Neural cell (in vitro differentiated cells): ENCODE data around the gene PADI2. TPM values are rescaled to one million over a fixed set of nuclear protein-coding genes. Genes with fewer than 3 reads are reported as not detected.

Experiments
- H2AFZ ChIP-seq: fragments of 200-600, 300-800 bp; sonication (generic), shearing (Covaris generic); 2 replicates; pipeline ENCODE4 v1.6.0; 2014; ENCODE audit warnings: low read depth, mild to moderate bottlenecking, antibody characterized with exemption, low read length, moderate library complexity
- H3F3A ChIP-seq: fragments of 200-600 bp; shearing (Covaris generic); 2 replicates; pipeline ENCODE4 v1.6.1; 2016; ENCODE audit warnings: mild to moderate bottlenecking, moderate library complexity, mixed read lengths, antibody characterized with exemption, low read length; ENCODE audit not compliant: insufficient read depth, poor library complexity, severe bottlenecking
- H3K27ac ChIP-seq: fragments of 200-600, 300-800 bp; sonication (generic), shearing (Covaris generic); 2 replicates; pipeline ENCODE4 v1.5.1; 2014; ENCODE audit warnings: mild to moderate bottlenecking, low read length, moderate library complexity
- H3K27me3 ChIP-seq: fragments of 300-800, 200-600 bp; sonication (generic), shearing (Covaris generic); 2 replicates; pipeline ENCODE4 v1.6.0; 2014; ENCODE audit warnings: mild to moderate bottlenecking, low read depth, low read length, moderate library complexity; ENCODE audit not compliant: insufficient read depth
- H3K36me3 ChIP-seq: fragments of 300-800, 200-600 bp; sonication (generic), shearing (Covaris generic); 2 replicates; pipeline ENCODE4 v1.5.1; 2014; ENCODE audit warnings: mild to moderate bottlenecking, antibody characterized with exemption, low read length, moderate library complexity; ENCODE audit not compliant: insufficient read depth
- H3K4me2 ChIP-seq: fragments of 300-800, 200-600 bp; sonication (generic), shearing (Covaris generic); 2 replicates; pipeline ENCODE4 v1.6.0; 2014; ENCODE audit warnings: mild to moderate bottlenecking, low read length
- H3K4me3 ChIP-seq: fragments of 300-800, 200-600 bp; sonication (generic), shearing (Covaris generic); 2 replicates; pipeline ENCODE4 v1.5.1; 2014; ENCODE audit warnings: mild to moderate bottlenecking, low read length, moderate library complexity
- H3K79me2 ChIP-seq: fragments of 200-600 bp; shearing (Covaris generic); replicated peaks from 2 replicates; pipeline ENCODE4 v1.6.0; 2014; ENCODE audit warnings: mild to moderate bottlenecking, low read length, moderate library complexity; ENCODE audit not compliant: insufficient read depth
- H3K9ac ChIP-seq: fragments of 300-800, 200-600 bp; sonication (generic), shearing (Covaris generic); 2 replicates; pipeline ENCODE4 v1.6.1; 2016; ENCODE audit warnings: mild to moderate bottlenecking, low read length, mixed read lengths
- H3K9me2 ChIP-seq: fragments of 200-600 bp; shearing (Covaris generic); 2 replicates; pipeline ENCODE4 v1.6.1; 2016; ENCODE audit warnings: mild to moderate bottlenecking, low read length, mixed read lengths; ENCODE audit not compliant: insufficient read depth
- H3K9me3 ChIP-seq: fragments of 200-600, 300-800 bp; sonication (generic), shearing (Covaris generic); 2 replicates; pipeline ENCODE4 v1.6.1; 2016; ENCODE audit warnings: mild to moderate bottlenecking, mixed run types, low read length, moderate library complexity, mixed read lengths
- H4K20me1 ChIP-seq: fragments of 200-600 bp; shearing (Covaris generic); 2 replicates; pipeline ENCODE4 v1.6.1; 2016; ENCODE audit warnings: mild to moderate bottlenecking, mixed run types; ENCODE audit not compliant: insufficient read depth
- EP300 ChIP-seq: fragments of 450-650 bp; conservative IDR thresholded peaks from 2 replicates; pipeline ENCODE4 v1.6.1; 2014; ENCODE audit warnings: antibody characterized with exemption, mild to moderate bottlenecking, moderate library complexity; ENCODE audit not compliant: poor library complexity, severe bottlenecking
- EZH2 ChIP-seq: fragments of 200-600, 300-800 bp; shearing (Covaris generic), sonication (generic); IDR thresholded peaks from 2 replicates; pipeline ENCODE4 v1.6.1; 2014; ENCODE audit warnings: antibody characterized with exemption, low read length, borderline replicate concordance, mild to moderate bottlenecking; ENCODE audit not compliant: insufficient read depth, poor library complexity, severe bottlenecking
- MXI1 ChIP-seq: fragments of 450-650 bp; conservative IDR thresholded peaks from 2 replicates; pipeline ENCODE4 v1.6.1; 2014; ENCODE audit warnings: antibody characterized with exemption, mild to moderate bottlenecking; ENCODE audit not compliant: poor library complexity, severe bottlenecking
- POLR2AphosphoS5 ChIP-seq: IDR thresholded peaks from 2 replicates; pipeline ENCODE4 v1.6.1; 2012
- RAD21 ChIP-seq: fragments of 450-650 bp; conservative IDR thresholded peaks from 2 replicates; pipeline ENCODE4 v1.6.1; 2014; ENCODE audit warnings: antibody characterized with exemption, mild to moderate bottlenecking, moderate library complexity
- SMC3 ChIP-seq: fragments of 450-650 bp; conservative IDR thresholded peaks from 2 replicates; pipeline ENCODE4 v1.6.1; 2014; ENCODE audit warnings: antibody characterized with exemption, mild to moderate bottlenecking, moderate library complexity; ENCODE audit not compliant: poor library complexity
- TAF1 ChIP-seq: IDR thresholded peaks from 2 replicates; pipeline ENCODE4 v1.6.1; 2012; ENCODE audit warnings: low read depth
- polyA plus RNA-seq: library from polyadenylated mRNA; depleted of rRNA; stranded (reverse); fragments of >200 nt; gene quantifications from 2 replicates; pipeline ENCODE4 v1.2.3, GENCODE V29; 2014
- TF ChIP-seq, protein P1 (sequence below): IDR thresholded peaks from 2 replicates; pipeline ENCODE4 v1.6.1; 2012; ENCODE audit warnings: borderline replicate concordance
- TF ChIP-seq, protein P2 (sequence below): fragments of 450-650 bp; IDR thresholded peaks from 2 replicates; pipeline ENCODE4 v1.5.1; 2014; ENCODE audit warnings: antibody characterized with exemption, mild to moderate bottlenecking, moderate library complexity; ENCODE audit not compliant: poor library complexity, severe bottlenecking

PADI2 gene
- polyA plus RNA-seq, 1 donor from 2014 or later: 1.6 TPM

DNA sequence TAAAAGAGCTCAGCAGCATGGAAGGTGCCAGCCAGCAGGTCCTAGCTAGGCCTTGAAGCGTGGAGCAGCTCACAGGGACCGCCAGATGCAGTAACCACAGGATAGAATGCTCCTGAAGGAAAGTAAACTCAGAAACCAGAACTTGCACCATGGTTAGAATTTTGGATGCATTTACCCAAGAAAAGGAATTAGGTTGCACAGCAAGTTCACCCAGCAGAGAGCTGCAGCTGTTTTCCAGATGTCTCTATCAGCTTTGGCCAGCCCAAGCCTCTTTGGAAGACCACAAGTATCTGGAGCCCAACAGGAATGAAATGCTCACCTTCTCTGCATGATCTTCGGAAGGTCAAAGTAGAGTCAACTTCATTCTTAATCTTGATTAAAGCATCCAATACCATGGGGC, 86.5 kb downstream of the PADI2 start:
- no peaks in the 10 kb centered on the region for H3F3A ChIP-seq
- H3K27ac ChIP-seq: no peak overlapping the region

DNA sequence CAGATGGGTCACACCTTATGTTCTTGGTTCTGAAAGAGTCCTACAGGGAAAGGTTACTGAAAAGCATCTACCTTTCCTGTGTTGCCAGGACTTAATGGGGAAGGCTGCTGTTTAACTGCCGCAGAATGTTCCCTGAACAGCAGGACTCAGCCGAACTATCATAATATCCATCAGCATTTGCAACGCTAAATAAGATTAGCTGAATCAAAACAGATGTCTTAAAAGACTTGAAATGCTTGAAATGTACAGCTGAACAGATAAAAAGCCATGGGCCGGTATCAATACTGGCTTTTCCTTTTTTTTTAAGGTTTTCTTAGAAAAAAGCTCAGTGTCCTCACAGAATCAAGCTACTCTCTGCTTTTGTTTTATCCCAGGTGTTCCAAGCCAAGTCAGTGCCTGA, 87.8 kb downstream of the PADI2 start:
- Histone ChIP-seq H3K4me3 (no peak overlapping the region), H3K9ac (no peak overlapping the region), H3K4me2 (no peak overlapping the region), H2AFZ (no peak overlapping the region), H3K36me3 (no peaks in the 10 kb centered on the region), H3K9me2 (no peaks in the 10 kb centered on the region), H3F3A (no peaks in the 10 kb centered on the region), H3K79me2 (no peaks in the 10 kb centered on the region), H3K27ac (no peak overlapping the region), H3K27me3 (no peaks in the 10 kb centered on the region), H3K9me3 (no peaks in the 10 kb centered on the region), H4K20me1 (no peaks in the 10 kb centered on the region)
- TF ChIP-seq, protein P1, sequence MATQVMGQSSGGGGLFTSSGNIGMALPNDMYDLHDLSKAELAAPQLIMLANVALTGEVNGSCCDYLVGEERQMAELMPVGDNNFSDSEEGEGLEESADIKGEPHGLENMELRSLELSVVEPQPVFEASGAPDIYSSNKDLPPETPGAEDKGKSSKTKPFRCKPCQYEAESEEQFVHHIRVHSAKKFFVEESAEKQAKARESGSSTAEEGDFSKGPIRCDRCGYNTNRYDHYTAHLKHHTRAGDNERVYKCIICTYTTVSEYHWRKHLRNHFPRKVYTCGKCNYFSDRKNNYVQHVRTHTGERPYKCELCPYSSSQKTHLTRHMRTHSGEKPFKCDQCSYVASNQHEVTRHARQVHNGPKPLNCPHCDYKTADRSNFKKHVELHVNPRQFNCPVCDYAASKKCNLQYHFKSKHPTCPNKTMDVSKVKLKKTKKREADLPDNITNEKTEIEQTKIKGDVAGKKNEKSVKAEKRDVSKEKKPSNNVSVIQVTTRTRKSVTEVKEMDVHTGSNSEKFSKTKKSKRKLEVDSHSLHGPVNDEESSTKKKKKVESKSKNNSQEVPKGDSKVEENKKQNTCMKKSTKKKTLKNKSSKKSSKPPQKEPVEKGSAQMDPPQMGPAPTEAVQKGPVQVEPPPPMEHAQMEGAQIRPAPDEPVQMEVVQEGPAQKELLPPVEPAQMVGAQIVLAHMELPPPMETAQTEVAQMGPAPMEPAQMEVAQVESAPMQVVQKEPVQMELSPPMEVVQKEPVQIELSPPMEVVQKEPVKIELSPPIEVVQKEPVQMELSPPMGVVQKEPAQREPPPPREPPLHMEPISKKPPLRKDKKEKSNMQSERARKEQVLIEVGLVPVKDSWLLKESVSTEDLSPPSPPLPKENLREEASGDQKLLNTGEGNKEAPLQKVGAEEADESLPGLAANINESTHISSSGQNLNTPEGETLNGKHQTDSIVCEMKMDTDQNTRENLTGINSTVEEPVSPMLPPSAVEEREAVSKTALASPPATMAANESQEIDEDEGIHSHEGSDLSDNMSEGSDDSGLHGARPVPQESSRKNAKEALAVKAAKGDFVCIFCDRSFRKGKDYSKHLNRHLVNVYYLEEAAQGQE: no peak

More for the DNA sequence above, 86.5 kb downstream of the PADI2 start:
- H3K4me2 ChIP-seq: no peak overlapping the region
- no peak overlapping the region for H2AFZ ChIP-seq
- H4K20me1 ChIP-seq: no peaks in the 10 kb centered on the region
- no peaks in the 10 kb centered on the region for H3K27me3 ChIP-seq
- H3K79me2 ChIP-seq: no peaks in the 10 kb centered on the region
- no peaks in the 10 kb centered on the region for H3K9me3 ChIP-seq
- H3K36me3 ChIP-seq: no peaks in the 10 kb centered on the region
- no peak overlapping the region for H3K4me3 ChIP-seq
- H3K9me2 ChIP-seq: no peaks in the 10 kb centered on the region
- no peak for TF ChIP-seq MXI1
- TF ChIP-seq SMC3: no peak
- no peak for TF ChIP-seq RAD21
- TF ChIP-seq TAF1: no peak
- no peak for TF ChIP-seq EP300
- TF ChIP-seq, protein P1: no peak
- no peak for TF ChIP-seq EZH2
- TF ChIP-seq POLR2AphosphoS5: no peak
- TF ChIP-seq, protein P2, sequence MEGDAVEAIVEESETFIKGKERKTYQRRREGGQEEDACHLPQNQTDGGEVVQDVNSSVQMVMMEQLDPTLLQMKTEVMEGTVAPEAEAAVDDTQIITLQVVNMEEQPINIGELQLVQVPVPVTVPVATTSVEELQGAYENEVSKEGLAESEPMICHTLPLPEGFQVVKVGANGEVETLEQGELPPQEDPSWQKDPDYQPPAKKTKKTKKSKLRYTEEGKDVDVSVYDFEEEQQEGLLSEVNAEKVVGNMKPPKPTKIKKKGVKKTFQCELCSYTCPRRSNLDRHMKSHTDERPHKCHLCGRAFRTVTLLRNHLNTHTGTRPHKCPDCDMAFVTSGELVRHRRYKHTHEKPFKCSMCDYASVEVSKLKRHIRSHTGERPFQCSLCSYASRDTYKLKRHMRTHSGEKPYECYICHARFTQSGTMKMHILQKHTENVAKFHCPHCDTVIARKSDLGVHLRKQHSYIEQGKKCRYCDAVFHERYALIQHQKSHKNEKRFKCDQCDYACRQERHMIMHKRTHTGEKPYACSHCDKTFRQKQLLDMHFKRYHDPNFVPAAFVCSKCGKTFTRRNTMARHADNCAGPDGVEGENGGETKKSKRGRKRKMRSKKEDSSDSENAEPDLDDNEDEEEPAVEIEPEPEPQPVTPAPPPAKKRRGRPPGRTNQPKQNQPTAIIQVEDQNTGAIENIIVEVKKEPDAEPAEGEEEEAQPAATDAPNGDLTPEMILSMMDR: no peak
- H3K9ac ChIP-seq: no peak overlapping the region
